HK-2 (cell line): ENCODE measurements around the gene SYT2.
"Not testable (repeated sequence)": the region's sequence is repeated elsewhere in the genome, so short reads cannot be mapped to it uniquely, and the experiment has no call there.

ENCODE experiments used
- DNase-seq: peaks from one replicate; pipeline ENCODE4 v3.0.0-alpha.2; 2018; ENCODE audit not compliant: unreplicated experiment

The SYT2 gene

DNA sequence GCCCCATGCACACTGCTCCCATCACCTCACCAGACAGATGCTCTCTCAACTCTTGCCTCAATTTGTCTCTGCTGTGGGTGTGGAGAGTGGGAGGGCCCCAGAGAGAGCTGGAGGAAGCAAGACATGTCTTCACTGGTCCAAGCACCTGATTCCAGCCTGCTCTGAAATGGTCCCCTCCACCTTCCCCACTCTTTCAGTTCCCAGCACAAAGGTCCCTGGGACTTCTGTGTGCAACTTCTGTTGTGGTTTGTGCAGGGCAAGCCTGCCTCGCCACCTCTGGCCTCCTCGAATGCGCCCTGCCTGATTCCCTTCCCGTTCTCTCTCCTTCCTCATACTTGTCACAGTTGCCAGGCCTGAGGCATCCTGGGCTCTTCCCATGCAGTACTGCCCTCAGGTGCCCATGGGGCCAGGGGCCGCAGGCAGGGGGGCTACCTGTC is 119.3 kb downstream of the SYT2 start:
- no peak for DNase-seq

DNA sequence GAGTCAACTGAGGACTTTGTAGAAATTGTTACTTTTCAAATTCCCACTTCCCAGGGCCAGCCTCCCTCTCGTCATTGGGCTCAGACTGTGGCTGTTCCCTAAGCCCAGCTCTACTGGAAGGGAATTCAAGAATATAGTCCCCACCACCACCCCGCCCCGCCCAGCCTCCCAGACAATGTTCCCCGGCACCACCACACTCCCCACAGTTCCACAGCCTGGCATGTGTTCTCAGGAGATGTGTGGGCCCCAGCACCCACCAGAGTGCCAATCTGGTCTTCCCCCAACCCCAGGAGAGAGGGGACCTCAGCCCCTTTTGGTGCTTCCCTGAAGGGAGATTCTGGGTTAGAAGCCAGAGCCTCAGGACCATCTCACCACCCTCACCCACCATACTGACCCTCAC is 120.1 kb downstream of the SYT2 start:
- DNase-seq: no peak

DNA sequence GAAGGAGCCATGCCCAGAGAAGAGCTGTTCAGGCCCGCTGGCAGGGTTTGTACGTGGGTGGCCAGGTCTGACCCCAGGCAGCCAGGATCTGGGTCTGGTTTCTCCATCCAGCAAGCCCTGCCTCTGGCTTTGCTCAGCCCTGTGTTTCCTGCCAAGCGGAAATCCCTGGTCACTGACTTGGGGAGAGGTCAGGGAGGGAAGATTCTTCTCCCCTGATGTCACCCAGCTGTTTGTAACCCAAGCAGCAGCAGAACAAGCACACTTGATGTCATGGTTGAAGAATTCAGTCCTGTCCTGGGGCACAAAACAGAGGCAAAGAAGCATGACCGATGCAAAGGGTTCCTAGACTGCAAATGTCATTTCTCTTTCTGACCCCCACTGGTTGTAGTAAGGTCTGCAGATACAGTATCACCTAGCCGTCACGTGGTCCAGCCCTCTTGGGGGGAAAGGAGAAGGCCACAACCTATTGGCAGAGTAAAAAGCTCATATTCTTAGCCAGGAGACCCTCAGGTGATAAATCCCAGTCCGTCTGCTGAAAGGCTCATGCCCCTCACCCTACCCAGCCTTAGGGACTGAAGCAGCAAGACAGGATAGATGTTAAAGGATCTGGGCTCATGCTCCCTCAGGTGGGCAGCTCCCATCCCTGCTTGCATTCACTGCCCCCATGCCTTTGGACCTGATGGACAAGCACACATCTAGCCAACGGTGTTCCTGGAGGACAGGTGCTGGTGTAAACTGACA is 120.9 kb downstream of the SYT2 start:
- peak; percentile 94 for DNase-seq

DNA sequence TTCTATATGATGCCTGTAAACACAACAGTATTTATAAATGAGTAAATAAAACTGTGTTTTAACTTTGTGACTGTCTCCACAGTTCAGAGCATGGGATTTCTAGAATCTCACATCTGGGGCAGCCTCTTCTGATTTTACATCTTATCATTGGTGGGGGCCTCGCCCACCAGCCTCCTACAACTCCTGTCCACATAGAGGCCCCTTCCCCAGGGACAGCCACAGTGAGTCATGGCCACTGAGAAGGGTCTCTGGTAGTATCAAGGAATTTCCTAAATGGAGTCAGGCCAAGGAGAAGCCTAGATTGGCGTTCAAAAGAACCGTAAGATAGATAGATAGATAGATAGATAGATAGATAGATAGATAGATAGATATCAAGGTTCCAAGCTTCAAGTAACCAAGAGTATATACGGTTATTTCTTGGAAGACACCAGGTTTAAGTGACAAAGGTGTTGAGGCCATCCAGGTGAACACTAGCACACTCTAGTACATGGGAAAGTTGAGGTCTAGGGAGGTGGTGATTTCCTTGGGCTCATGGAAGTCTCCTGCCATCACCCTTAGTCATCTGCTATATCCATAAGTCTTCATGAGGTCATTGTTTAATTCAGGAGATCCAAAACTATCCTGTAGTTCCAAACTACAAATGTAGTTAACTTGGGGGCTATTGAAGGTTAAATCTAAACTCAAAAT is 121.6 kb downstream of the SYT2 start:
- DNase-seq: no peak

DNA sequence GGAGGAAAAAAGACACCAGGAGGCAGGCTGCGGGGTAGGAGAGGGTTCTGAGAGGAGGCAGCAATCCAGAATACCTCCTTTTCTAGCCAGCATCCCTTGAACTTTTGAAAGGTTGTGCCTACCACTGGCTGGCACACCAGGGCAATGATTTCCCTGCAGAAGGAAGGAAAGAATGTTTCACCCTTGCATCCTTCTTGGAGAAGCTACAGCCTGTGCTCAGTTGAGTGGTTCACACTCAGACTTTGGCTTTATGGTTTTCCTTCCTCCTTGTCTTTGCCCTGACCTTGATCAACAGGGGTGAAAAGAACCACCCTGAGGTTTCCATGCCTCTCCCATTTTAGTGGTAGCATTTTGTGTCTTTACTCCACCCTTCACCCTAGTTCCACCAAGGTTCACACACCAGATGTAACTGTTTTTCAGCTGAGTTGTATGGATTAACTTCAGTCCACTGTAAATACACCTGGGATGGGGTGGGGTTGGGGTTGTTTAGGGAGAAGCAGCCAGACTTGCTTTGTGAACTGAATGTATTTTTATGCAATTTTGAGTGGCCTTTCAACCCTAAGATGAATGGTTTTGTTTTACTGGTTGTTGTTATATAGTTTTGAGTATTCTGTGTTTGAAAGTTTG is 122.3 kb downstream of the SYT2 start:
- no peak for DNase-seq

DNA sequence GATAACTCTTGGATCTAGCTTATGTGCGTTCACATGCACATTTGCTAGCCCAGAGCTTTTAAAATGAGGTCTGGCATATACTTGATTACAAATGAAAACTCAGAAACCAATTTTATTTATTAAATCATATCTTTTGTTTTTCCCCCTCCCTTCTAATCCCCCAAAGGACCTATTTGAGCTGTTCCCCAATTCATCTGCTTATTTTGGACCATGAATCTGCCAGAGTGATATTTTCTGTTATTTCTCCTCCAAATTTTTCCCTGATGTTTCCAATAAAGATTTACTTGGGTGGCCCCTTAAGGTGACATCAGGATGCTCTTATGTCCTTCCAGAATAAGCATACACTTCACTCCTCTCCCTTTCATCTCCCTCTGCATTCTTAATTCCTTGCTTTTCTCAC is 123.4 kb downstream of the SYT2 start:
- no peak for DNase-seq

DNA sequence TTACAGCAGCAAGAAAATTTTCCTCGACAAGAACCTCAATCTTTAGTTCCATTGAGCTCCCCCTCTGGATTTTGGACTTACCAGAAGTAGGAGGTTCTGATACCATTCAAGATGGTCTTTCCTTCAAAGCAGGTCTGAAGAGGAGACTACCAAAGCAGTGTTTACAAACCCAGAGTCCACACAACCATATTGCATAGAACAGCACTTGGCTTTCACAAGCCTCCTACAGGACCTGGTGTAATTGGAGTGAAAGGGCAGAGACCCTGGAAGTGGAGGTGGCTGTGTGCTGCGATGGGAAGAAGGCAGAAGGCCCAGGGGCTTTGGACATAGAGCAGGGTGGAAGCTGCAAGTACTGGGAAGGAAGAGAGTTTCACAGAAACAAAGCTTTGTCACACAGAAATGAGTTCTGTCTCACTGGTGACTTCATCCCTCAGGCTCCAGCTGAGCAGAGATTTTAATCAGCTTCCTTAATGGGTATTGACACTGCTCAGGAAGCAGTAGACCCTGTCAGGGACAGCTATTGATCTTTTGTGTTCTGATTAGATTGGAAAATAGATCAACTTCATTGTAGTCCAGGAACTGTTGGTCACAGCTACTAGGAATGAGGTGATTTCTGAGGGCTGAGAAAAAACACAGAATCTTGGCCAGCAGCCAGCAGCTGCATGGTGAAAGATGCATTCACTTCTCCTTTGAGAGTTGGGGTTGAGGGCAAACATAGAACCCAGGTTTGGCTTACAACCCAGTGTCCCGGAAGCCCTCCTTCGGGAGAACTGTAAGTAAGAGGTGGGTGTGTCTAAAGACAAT is 124.0 kb downstream of the SYT2 start:
- DNase-seq: no peak

DNA sequence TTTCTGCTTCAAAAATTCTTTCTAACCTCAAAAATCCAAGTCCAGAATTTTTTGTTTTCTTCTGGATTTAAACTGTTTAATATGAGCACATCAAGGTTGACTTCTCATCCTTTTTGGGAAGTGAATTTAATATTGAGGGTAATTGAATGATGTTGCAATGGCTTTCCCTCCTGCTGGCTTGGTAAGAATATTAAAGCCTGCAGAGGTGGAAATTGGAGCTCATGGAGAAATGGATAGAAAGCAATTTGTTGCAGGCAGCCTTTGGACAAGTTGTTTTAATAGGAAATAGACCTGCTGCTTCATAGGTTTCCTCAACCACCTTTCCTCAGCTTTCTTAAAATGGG is 124.7 kb downstream of the SYT2 start:
- no peak for DNase-seq

- DNase-seq: no peak
Observed at GRCh38 chr1:202584707-202585589, 125.3 kb downstream of the SYT2 start.

GRCh38 chr1:202582350-202582749 is 127.9 kb downstream of the SYT2 start:
- DNase-seq: not testable (repeated sequence)

- no peak for DNase-seq
Observed at GRCh38 chr1:202580619-202581018, 129.6 kb downstream of the SYT2 start.

- no peak for DNase-seq
Observed at GRCh38 chr1:202579806-202580205, 130.4 kb downstream of the SYT2 start.

GRCh38 chr1:202578565-202578964 is 131.7 kb downstream of the SYT2 start:
- DNase-seq: no peak

DNA sequence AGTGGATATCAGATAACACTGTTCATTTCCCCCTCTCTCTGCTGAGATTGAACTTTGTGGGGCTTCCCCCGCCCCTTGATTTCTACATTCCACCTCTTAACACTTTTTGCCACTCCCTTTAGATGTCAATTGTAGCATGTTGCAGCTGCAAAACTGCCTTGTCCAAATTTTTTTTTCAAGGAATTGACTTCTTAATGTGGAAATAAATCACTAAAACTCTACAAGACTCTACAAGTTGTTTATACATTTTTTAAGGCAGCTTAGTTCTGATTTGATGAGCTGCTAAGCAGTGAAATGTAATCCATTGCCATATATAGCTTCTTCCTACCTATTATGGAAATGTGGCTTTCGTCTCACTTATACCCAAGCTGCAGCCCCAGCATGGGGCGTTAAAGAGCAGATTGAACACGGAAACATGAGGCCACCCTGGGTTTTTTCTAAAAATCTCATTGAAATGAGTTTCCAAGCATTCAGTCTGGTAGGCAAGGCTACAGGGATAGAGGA is 132.2 kb downstream of the SYT2 start:
- no peak for DNase-seq

DNA sequence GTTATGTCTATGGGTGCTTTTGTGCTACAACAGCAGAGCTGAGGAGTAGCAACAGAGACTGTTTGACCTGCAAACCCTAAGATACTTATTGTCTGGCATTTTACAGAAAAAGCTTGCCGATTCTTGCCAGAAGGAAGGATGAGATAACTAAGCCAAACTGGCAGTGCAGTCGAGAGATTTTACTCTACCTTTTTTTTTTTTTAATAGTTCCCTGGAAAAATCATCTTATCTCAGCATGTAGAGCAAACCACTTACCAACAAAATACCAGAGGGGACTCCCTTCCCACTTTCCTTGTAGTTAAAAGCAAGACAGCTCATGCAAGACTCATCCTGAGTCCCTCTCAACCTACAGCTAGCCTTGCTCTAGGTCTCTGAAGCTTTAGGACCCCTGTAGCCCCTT is 132.9 kb downstream of the SYT2 start:
- no peak for DNase-seq

DNA sequence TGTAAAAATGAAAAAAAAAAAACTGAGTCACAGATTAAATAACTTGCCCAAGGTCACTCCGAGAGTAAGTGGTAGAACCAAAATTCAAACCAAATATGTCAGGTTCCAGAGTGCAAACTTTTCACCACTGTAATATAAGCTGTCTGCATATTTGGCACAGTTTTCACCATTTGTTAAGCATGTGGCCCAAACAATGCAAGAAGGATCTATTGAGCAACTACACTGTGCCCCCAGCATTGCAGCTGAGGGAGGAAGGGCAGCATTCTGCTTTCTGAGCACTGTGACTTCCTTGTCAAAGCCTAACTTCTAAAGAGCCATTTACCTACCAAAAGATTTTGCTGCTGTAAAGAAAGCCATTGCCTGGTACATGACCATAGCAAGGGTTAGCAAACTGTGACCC is 133.4 kb downstream of the SYT2 start:
- no peak for DNase-seq

- DNase-seq: no peak
Observed at GRCh38 chr1:202575918-202576653, 134.2 kb downstream of the SYT2 start.

DNA sequence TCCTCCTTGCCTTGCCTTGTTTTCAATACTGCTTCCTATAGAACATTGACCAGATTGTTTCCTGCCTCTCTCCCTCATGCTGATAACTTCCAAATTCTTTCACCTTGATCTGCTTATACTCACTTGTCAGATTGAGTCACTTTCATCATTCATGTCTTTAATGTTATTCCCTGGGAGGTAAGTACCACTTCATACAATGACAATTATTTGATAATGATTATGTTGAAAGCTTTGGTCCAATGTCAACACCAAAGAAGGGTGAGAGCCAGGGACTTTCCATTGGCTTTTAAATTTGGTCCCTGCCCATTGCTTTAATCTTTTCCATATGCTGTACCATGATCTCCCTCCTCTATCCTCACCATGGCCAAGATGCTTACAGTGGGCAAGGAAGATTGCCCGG is 137.4 kb downstream of the SYT2 start:
- DNase-seq: no peak

- no peak for DNase-seq
Observed at GRCh38 chr1:202571719-202572339, 138.4 kb downstream of the SYT2 start.
